Smooth muscle cell of the brain vasculature (primary cell): ENCODE results near the gene BBX.

Source experiments
- DNase-seq: peaks from one replicate; pipeline ENCODE4 v3.0.0-alpha.2; 2012; ENCODE audit warnings: low read depth, low spot score

Gene BBX

GRCh38 chr3:107740992-107741896 is 218.5 kb downstream of the BBX start:
- peak; percentile 18 for DNase-seq

- DNase-seq: no peak
Observed at GRCh38 chr3:107745354-107745753, 222.6 kb downstream of the BBX start.

- DNase-seq: no peak
Observed at GRCh38 chr3:107752202-107752990, 229.6 kb downstream of the BBX start.

GRCh38 chr3:107753494-107753893 is 230.7 kb downstream of the BBX start:
- DNase-seq: no peak

- no peak for DNase-seq
Observed at GRCh38 chr3:107753976-107754375, 231.2 kb downstream of the BBX start.

GRCh38 chr3:107756649-107757048 is 233.9 kb downstream of the BBX start:
- no peak for DNase-seq

- DNase-seq: no peak
Observed at GRCh38 chr3:107757140-107757539, 234.4 kb downstream of the BBX start.

GRCh38 chr3:107760144-107760543 is 237.4 kb downstream of the BBX start:
- no peak for DNase-seq

- no peak for DNase-seq
Observed at GRCh38 chr3:107761391-107761790, 238.6 kb downstream of the BBX start.

- no peak for DNase-seq
Observed at GRCh38 chr3:107765524-107765923, 242.8 kb downstream of the BBX start.

- DNase-seq: no peak
Observed at GRCh38 chr3:107767897-107768605, 245.3 kb downstream of the BBX start.

GRCh38 chr3:107769882-107770281 is 247.1 kb downstream of the BBX start:
- no peak for DNase-seq

GRCh38 chr3:107772016-107772415 is 249.3 kb downstream of the BBX start:
- no peak for DNase-seq

- DNase-seq: no peak
Observed at GRCh38 chr3:107775974-107776373, 253.2 kb downstream of the BBX start.

- no peak for DNase-seq
Observed at GRCh38 chr3:107781253-107781652, 258.5 kb downstream of the BBX start.

GRCh38 chr3:107782054-107782453 is 259.3 kb downstream of the BBX start:
- DNase-seq: no peak

- no peak for DNase-seq
Observed at GRCh38 chr3:107790612-107791011, 267.9 kb downstream of the BBX start.

- no peak for DNase-seq
Observed at GRCh38 chr3:107791027-107791426, 268.3 kb downstream of the BBX start.

GRCh38 chr3:107791450-107791849 is 268.7 kb downstream of the BBX start:
- DNase-seq: no peak

- DNase-seq: no peak
Observed at GRCh38 chr3:107794664-107795443, 272.1 kb downstream of the BBX start.

GRCh38 chr3:107795514-107796094 is 272.8 kb downstream of the BBX start:
- no peak for DNase-seq
